Subcutaneous abdominal adipose tissue (tissue), 5 donors: ENCODE data around the gene POLD4.

Source experiments
- H3K27ac ChIP-seq: one replicate; pipeline ENCODE4 v1.7.0; 2013; ENCODE audit warnings: low read depth, mild to moderate bottlenecking, inconsistent platforms, low read length, moderate library complexity
- H3K27me3 ChIP-seq, 5 donors: one replicate each; pipeline ENCODE4 v1.7.0; 2013; ENCODE audit warnings: low read length in 5 of 5, inconsistent platforms in 1 of 5; ENCODE audit not compliant: control insufficient read depth in 5 of 5, insufficient read depth in 4 of 5
- H3K36me3 ChIP-seq, 5 donors: one replicate each; pipeline ENCODE4 v1.7.0; 2013; ENCODE audit warnings: low read length in 5 of 5; ENCODE audit not compliant: control insufficient read depth in 5 of 5, insufficient read depth in 5 of 5
- H3K4me1 ChIP-seq, 5 donors: one replicate each; pipeline ENCODE4 v1.7.0; 2013; ENCODE audit warnings: low read length in 5 of 5, mild to moderate bottlenecking in 3 of 5, moderate library complexity in 1 of 5; ENCODE audit not compliant: control insufficient read depth in 5 of 5, insufficient read depth in 5 of 5
- H3K4me3 ChIP-seq, 5 donors: one replicate each; pipeline ENCODE4 v1.7.0; 2013; ENCODE audit warnings: low read length in 5 of 5, low read depth in 1 of 5
- H3K9ac ChIP-seq, 5 donors: one replicate each; pipeline ENCODE4 v1.7.0; 2013; ENCODE audit warnings: low read length in 5 of 5, mild to moderate bottlenecking in 4 of 5, moderate library complexity in 3 of 5
- H3K9me3 ChIP-seq, 5 donors: one replicate each; pipeline ENCODE4 v1.7.0; 2013; ENCODE audit warnings: low read length in 5 of 5; ENCODE audit not compliant: control insufficient read depth in 5 of 5
- donor health status: healthy.
- donor health status: healthy.
- donor health status: healthy.
- donor health status: healthy.
- donor health status: healthy.

The POLD4 gene

GRCh38 chr11:67317205-67317887, 36.0 kb downstream of the POLD4 start:
- H3K27ac ChIP-seq = peak overlapping the region; percentile 91
- H3K4me1 ChIP-seq = peaks cover 7 to 20% (median 17%) of the 10 kb centered on the region in 5 donors
- peak overlapping the region; percentile 59 to 85 (median 78) for H3K9ac ChIP-seq
- peak overlapping the region; percentile 86 to 94 (median 91) for H3K4me3 ChIP-seq
- H3K9me3 ChIP-seq = no peaks in the 10 kb centered on the region
- H3K27me3 ChIP-seq = peaks cover 0 to 3% (median 0%) of the 10 kb centered on the region in 5 donors
- H3K36me3 ChIP-seq = peaks cover 0 to 3% (median 0%) of the 10 kb centered on the region in 5 donors

GRCh38 chr11:67316882-67317204, 36.5 kb downstream of the POLD4 start:
- H3K36me3 ChIP-seq = peaks cover 0 to 4% (median 2%) of the 10 kb centered on the region in 5 donors
- peak overlapping the region; percentile 59 to 85 (median 78) for H3K9ac ChIP-seq
- peak overlapping the region; percentile 86 to 94 (median 91) for H3K4me3 ChIP-seq
- no peaks in the 10 kb centered on the region for H3K9me3 ChIP-seq
- H3K27me3 ChIP-seq = peaks cover 0 to 3% (median 0%) of the 10 kb centered on the region in 5 donors
- peak overlapping the region; percentile 91 for H3K27ac ChIP-seq
- H3K4me1 ChIP-seq = peaks cover 7 to 20% (median 17%) of the 10 kb centered on the region in 5 donors

GRCh38 chr11:67315325-67315909, 37.9 kb downstream of the POLD4 start:
- Histone ChIP-seq H3K36me3 (peaks cover 0 to 16% (median 12%) of the 10 kb centered on the region in 5 donors), H3K27me3 (peaks cover 0 to 3% (median 0%) of the 10 kb centered on the region in 5 donors), H3K4me1 (peaks cover 7 to 20% (median 17%) of the 10 kb centered on the region in 5 donors), H3K9me3 (no peaks in the 10 kb centered on the region), H3K9ac (no peak overlapping the region), H3K4me3 (no peak overlapping the region), H3K27ac (no peak overlapping the region)

GRCh38 chr11:67314218-67314617, 39.1 kb downstream of the POLD4 start:
- H3K27ac ChIP-seq = no peak overlapping the region
- H3K4me3 ChIP-seq = no peak overlapping the region
- no peak overlapping the region for H3K9ac ChIP-seq
- no peaks in the 10 kb centered on the region for H3K9me3 ChIP-seq
- peaks cover 0 to 28% (median 22%) of the 10 kb centered on the region in 5 donors for H3K36me3 ChIP-seq
- peaks cover 7 to 20% (median 17%) of the 10 kb centered on the region in 5 donors for H3K4me1 ChIP-seq
- peaks cover 0 to 3% (median 0%) of the 10 kb centered on the region in 5 donors for H3K27me3 ChIP-seq

GRCh38 chr11:67313125-67313890, 40.0 kb downstream of the POLD4 start:
- peaks cover 0 to 37% (median 31%) of the 10 kb centered on the region in 5 donors for H3K36me3 ChIP-seq
- H3K9ac ChIP-seq = no peak overlapping the region
- peaks cover 0 to 3% (median 0%) of the 10 kb centered on the region in 5 donors for H3K27me3 ChIP-seq
- no peak overlapping the region for H3K4me3 ChIP-seq
- peaks cover 4 to 14% (median 10%) of the 10 kb centered on the region in 5 donors for H3K4me1 ChIP-seq
- H3K27ac ChIP-seq = no peak overlapping the region
- H3K9me3 ChIP-seq = no peaks in the 10 kb centered on the region

- peaks cover 0 to 46% (median 40%) of the 10 kb centered on the region in 5 donors for H3K36me3 ChIP-seq
- no peak overlapping the region for H3K9ac ChIP-seq
- peaks cover 0 to under 1% (median 0%) of the 10 kb centered on the region in 5 donors for H3K27me3 ChIP-seq
- no peaks in the 10 kb centered on the region for H3K9me3 ChIP-seq
- peaks cover 0 to 7% (median 5%) of the 10 kb centered on the region in 5 donors for H3K4me1 ChIP-seq
- no peak overlapping the region for H3K27ac ChIP-seq
- no peak overlapping the region for H3K4me3 ChIP-seq
Observed at GRCh38 chr11:67312187-67313021, 40.9 kb downstream of the POLD4 start.

- Histone ChIP-seq H3K9ac (no peak overlapping the region), H3K27ac (no peak overlapping the region), H3K27me3 (no peaks in the 10 kb centered on the region), H3K36me3 (peaks cover 0 to 54% (median 46%) of the 10 kb centered on the region in 5 donors), H3K4me3 (no peak overlapping the region), H3K4me1 (no peaks in the 10 kb centered on the region), H3K9me3 (no peaks in the 10 kb centered on the region)
Observed at GRCh38 chr11:67311556-67312082, 41.7 kb downstream of the POLD4 start.

- H3K4me1 ChIP-seq = no peaks in the 10 kb centered on the region
- no peak overlapping the region for H3K4me3 ChIP-seq
- H3K27me3 ChIP-seq = no peaks in the 10 kb centered on the region
- H3K27ac ChIP-seq = no peak overlapping the region
- H3K9ac ChIP-seq = no peak overlapping the region
- H3K36me3 ChIP-seq = peaks cover 0 to 55% (median 46%) of the 10 kb centered on the region in 5 donors
- H3K9me3 ChIP-seq = no peaks in the 10 kb centered on the region
Observed at GRCh38 chr11:67311051-67311555, 42.2 kb downstream of the POLD4 start.
